Spleen (tissue), 7 donors: ENCODE measurements around the gene TSBP1.

Experiments used
- CTCF ChIP-seq, 11 experiments: fragments of 200-600 bp in 7 of 11; fragments of 450-650 bp in 4 of 11; sonication (generic) in 4 of 11; IDR thresholded peaks in 8 of 11; conservative IDR thresholded peaks in 3 of 11; 1 replicate in 7 of 11; 2 replicates in 4 of 11; pipeline versions ENCODE4 v1.4.0 to v1.8.0; 2016 to 2021; ENCODE audit warnings: antibody characterized with exemption in 11 of 11, inconsistent platforms in 4 of 11, mild to moderate bottlenecking in 1 of 11
- POLR2AphosphoS5 ChIP-seq, 3 donors: sonication (generic); formaldehyde crosslinking; IDR thresholded peaks; one replicate each; pipeline ENCODE4 v1.5.1; 2017; ENCODE audit warnings: antibody characterized with exemption in 3 of 3
- donor health status: DM: no; HTN: no; CAD: no; lungs with moderate emphysema.
- donor health status: DM: no; HTN: no; CAD: no.
- donor health status: DM: no; HTN: no; CAD: no.

GRCh38 chr6:32386040-32386439, 14.3 kb upstream of the TSBP1 start:
- TF ChIP-seq CTCF (IDR thresholded peaks at IDR 0.05 in 8 of 11, conservative IDR thresholded peaks at IDR 0.05 in 3 of 11) (no peak), POLR2AphosphoS5 (IDR thresholded peaks at IDR 0.05) (no peak)
